ENCODE measurements around the gene CCN6. TPM values are rescaled to one million over a fixed set of nuclear protein-coding genes. Genes with fewer than 3 reads are reported as not detected.

The CCN6 gene
- polyA plus RNA-seq, 1 donor from 2014 or later: not detected

- H3K27me3 ChIP-seq (ENCODE audit: insufficient read depth, low read depth, low read length): no peaks in the 10 kb centered on the region
- no peaks in the 10 kb centered on the region for H3K79me2 ChIP-seq (replicated peaks; ENCODE audit: insufficient read depth, low read length)
- H3K4me2 ChIP-seq (ENCODE audit: low read length): no peak overlapping the region
- H4K20me1 ChIP-seq (ENCODE audit: insufficient read depth): no peaks in the 10 kb centered on the region
- no peak overlapping the region for H2AFZ ChIP-seq (ENCODE audit: low read depth, low read length)
- H3K4me3 ChIP-seq (ENCODE audit: low read length): no peak overlapping the region
- no peak overlapping the region for H3K9ac ChIP-seq (ENCODE audit: low read length)
- H3K9me2 ChIP-seq (ENCODE audit: insufficient read depth, low read length): no peaks in the 10 kb centered on the region
- no peaks in the 10 kb centered on the region for H3K9me3 ChIP-seq (ENCODE audit: low read length)
- TF ChIP-seq SMC3 (conservative IDR thresholded peaks at IDR 0.05; ENCODE audit: poor library complexity) (no peak), EZH2 (IDR thresholded peaks at IDR 0.05; ENCODE audit: borderline replicate concordance, insufficient read depth, low read length, poor library complexity, severe bottlenecking) (no peak)
- H3K27ac ChIP-seq (ENCODE audit: low read length): no peak overlapping the region
- H3K36me3 ChIP-seq (ENCODE audit: insufficient read depth, low read length): no peaks in the 10 kb centered on the region
- H3F3A ChIP-seq (ENCODE audit: insufficient read depth, low read length, poor library complexity, severe bottlenecking): no peaks in the 10 kb centered on the region
Observed at GRCh38 chr6:112017760-112018537, 36.0 kb upstream of the CCN6 start.

- no peaks in the 10 kb centered on the region for H3K79me2 ChIP-seq (replicated peaks; ENCODE audit: insufficient read depth, low read length)
- H2AFZ ChIP-seq (ENCODE audit: low read depth, low read length): no peak overlapping the region
- H3K4me3 ChIP-seq (ENCODE audit: low read length): no peak overlapping the region
- no peaks in the 10 kb centered on the region for H3K9me3 ChIP-seq (ENCODE audit: low read length)
- no peaks in the 10 kb centered on the region for H3K27me3 ChIP-seq (ENCODE audit: insufficient read depth, low read depth, low read length)
- TF ChIP-seq EP300 (conservative IDR thresholded peaks at IDR 0.05; ENCODE audit: poor library complexity, severe bottlenecking): peak; percentile 22
- TF ChIP-seq, protein P1, sequence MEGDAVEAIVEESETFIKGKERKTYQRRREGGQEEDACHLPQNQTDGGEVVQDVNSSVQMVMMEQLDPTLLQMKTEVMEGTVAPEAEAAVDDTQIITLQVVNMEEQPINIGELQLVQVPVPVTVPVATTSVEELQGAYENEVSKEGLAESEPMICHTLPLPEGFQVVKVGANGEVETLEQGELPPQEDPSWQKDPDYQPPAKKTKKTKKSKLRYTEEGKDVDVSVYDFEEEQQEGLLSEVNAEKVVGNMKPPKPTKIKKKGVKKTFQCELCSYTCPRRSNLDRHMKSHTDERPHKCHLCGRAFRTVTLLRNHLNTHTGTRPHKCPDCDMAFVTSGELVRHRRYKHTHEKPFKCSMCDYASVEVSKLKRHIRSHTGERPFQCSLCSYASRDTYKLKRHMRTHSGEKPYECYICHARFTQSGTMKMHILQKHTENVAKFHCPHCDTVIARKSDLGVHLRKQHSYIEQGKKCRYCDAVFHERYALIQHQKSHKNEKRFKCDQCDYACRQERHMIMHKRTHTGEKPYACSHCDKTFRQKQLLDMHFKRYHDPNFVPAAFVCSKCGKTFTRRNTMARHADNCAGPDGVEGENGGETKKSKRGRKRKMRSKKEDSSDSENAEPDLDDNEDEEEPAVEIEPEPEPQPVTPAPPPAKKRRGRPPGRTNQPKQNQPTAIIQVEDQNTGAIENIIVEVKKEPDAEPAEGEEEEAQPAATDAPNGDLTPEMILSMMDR (IDR thresholded peaks at IDR 0.05; ENCODE audit: poor library complexity, severe bottlenecking): no peak
- no peak overlapping the region for H3K9ac ChIP-seq (ENCODE audit: low read length)
- H4K20me1 ChIP-seq (ENCODE audit: insufficient read depth): no peaks in the 10 kb centered on the region
- H3K27ac ChIP-seq (ENCODE audit: low read length): no peak overlapping the region
- no peaks in the 10 kb centered on the region for H3K9me2 ChIP-seq (ENCODE audit: insufficient read depth, low read length)
- H3K4me2 ChIP-seq (ENCODE audit: low read length): no peak overlapping the region
- no peaks in the 10 kb centered on the region for H3F3A ChIP-seq (ENCODE audit: insufficient read depth, low read length, poor library complexity, severe bottlenecking)
- no peaks in the 10 kb centered on the region for H3K36me3 ChIP-seq (ENCODE audit: insufficient read depth, low read length)
Observed at GRCh38 chr6:112018619-112019416, 35.1 kb upstream of the CCN6 start.

DNA sequence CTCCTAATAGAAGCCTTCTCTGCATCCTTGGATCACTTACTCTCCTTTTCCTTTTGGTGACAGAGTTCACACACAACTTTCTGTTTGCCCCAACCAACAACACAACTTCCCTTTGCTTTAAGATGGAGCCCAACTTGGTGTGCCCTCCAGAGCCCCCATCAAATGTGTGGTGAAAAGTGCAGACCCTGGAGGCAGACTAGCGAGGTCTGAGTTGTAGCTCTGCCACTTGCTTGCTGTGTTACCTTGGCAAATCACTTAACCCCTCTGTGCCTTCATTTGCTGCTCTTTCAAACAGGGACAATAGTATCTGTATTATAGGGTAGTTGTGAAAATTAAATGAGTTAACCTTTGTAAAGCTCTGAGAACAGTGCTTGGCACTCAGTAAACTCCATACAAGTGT, 34.3 kb upstream of the CCN6 start:
- TF ChIP-seq TAF1 (IDR thresholded peaks at IDR 0.05; ENCODE audit: low read depth) (no peak), EP300 (conservative IDR thresholded peaks at IDR 0.05; ENCODE audit: poor library complexity, severe bottlenecking) (no peak), RAD21 (conservative IDR thresholded peaks at IDR 0.05) (no peak), MXI1 (conservative IDR thresholded peaks at IDR 0.05; ENCODE audit: poor library complexity, severe bottlenecking) (no peak), REST (IDR thresholded peaks at IDR 0.05; ENCODE audit: borderline replicate concordance) (no peak), EZH2 (IDR thresholded peaks at IDR 0.05; ENCODE audit: borderline replicate concordance, insufficient read depth, low read length, poor library complexity, severe bottlenecking) (no peak), POLR2AphosphoS5 (IDR thresholded peaks at IDR 0.05) (no peak)
- TF ChIP-seq, protein P1 (IDR thresholded peaks at IDR 0.05; ENCODE audit: poor library complexity, severe bottlenecking): no peak
- Histone ChIP-seq H2AFZ (ENCODE audit: low read depth, low read length) (no peak overlapping the region), H3K36me3 (ENCODE audit: insufficient read depth, low read length) (no peaks in the 10 kb centered on the region), H3K4me3 (ENCODE audit: low read length) (no peak overlapping the region), H3F3A (ENCODE audit: insufficient read depth, low read length, poor library complexity, severe bottlenecking) (no peaks in the 10 kb centered on the region), H3K9me3 (ENCODE audit: low read length) (peaks cover 4% of the 10 kb centered on the region), H3K27ac (ENCODE audit: low read length) (no peak overlapping the region), H3K79me2 (replicated peaks; ENCODE audit: insufficient read depth, low read length) (no peaks in the 10 kb centered on the region), H3K9me2 (ENCODE audit: insufficient read depth, low read length) (no peaks in the 10 kb centered on the region), H3K27me3 (ENCODE audit: insufficient read depth, low read depth, low read length) (no peaks in the 10 kb centered on the region), H3K9ac (ENCODE audit: low read length) (no peak overlapping the region), H4K20me1 (ENCODE audit: insufficient read depth) (no peaks in the 10 kb centered on the region), H3K4me2 (ENCODE audit: low read length) (no peak overlapping the region)

Measured in neural cell (in vitro differentiated cells).